GM04503 (cell line): ENCODE results near the gene RTF1.
A peak's percentile ranks its signal among the peaks of the same experiment; 100 is the strongest.

ENCODE experiments used
- DNase-seq: peaks from one replicate; pipeline ENCODE4 v3.0.0-alpha.2; 2012; ENCODE audit warnings: low read depth

Gene RTF1

GRCh38 chr15:41487802-41488201 is 70.9 kb downstream of the RTF1 start:
- no peak for DNase-seq

- DNase-seq, result no peak
These were observed 72.7 kb downstream of the RTF1 start for GRCh38 chr15:41489641-41490040.

GRCh38 chr15:41490355-41490754 is 73.5 kb downstream of the RTF1 start:
- peak; percentile 89 for DNase-seq

- DNase-seq, result no peak
These were observed 75.0 kb downstream of the RTF1 start for GRCh38 chr15:41491889-41492288.

GRCh38 chr15:41492597-41493204 is 75.8 kb downstream of the RTF1 start:
- no peak for DNase-seq

GRCh38 chr15:41493205-41493901 is 76.5 kb downstream of the RTF1 start, which contains the start of gene ITPKA:
Gene ITPKA (plus strand): TSS chr15:41493874. CDS start chr15:41493928, 54 bp downstream.
- DNase-seq, result no peak

GRCh38 chr15:41493902-41494189 is 77.0 kb downstream of the RTF1 start:
- DNase-seq, result no peak

GRCh38 chr15:41494190-41494921 is 77.5 kb downstream of the RTF1 start:
- no peak for DNase-seq

- no peak for DNase-seq
These were observed 78.2 kb downstream of the RTF1 start for GRCh38 chr15:41494922-41495735.

GRCh38 chr15:41495736-41496599 is 79.1 kb downstream of the RTF1 start:
- no peak for DNase-seq

GRCh38 chr15:41498657-41499056 is 81.8 kb downstream of the RTF1 start:
- DNase-seq, result no peak

- DNase-seq, result no peak
These were observed 82.4 kb downstream of the RTF1 start for GRCh38 chr15:41499109-41499851.

GRCh38 chr15:41501191-41501917 is 84.5 kb downstream of the RTF1 start:
- DNase-seq, result no peak

GRCh38 chr15:41501931-41502794 is 85.3 kb downstream of the RTF1 start:
- no peak for DNase-seq

- DNase-seq, result no peak
These were observed 86.1 kb downstream of the RTF1 start for GRCh38 chr15:41502795-41503668.

GRCh38 chr15:41503669-41504010 is 86.7 kb downstream of the RTF1 start:
- no peak for DNase-seq

- no peak for DNase-seq
These were observed 88.0 kb downstream of the RTF1 start for GRCh38 chr15:41504751-41505492.
